Brain microvascular endothelial cell (primary cell): ENCODE results near the gene PRRG3.

Experiments
- DNase-seq: peaks from one replicate; pipeline ENCODE4 v3.0.0-alpha.2; 2020
- H3K27ac ChIP-seq: fragments of 250-450 bp; sonication (Bioruptor Pico); 2 replicates; pipeline ENCODE4 v1.5.1; 2020; ENCODE audit warnings: mild to moderate bottlenecking, moderate library complexity
- H3K27me3 ChIP-seq: fragments of 250-450 bp; sonication (Bioruptor Pico); replicated peaks from 2 replicates; pipeline ENCODE4 v1.5.1; 2020; ENCODE audit warnings: mild to moderate bottlenecking
- H3K36me3 ChIP-seq: fragments of 250-450 bp; sonication (Bioruptor Pico); replicated peaks from 2 replicates; pipeline ENCODE4 v1.5.1; 2020; ENCODE audit warnings: mild to moderate bottlenecking
- H3K4me3 ChIP-seq: 2 replicates; pipeline ENCODE4 v1.5.1; 2011; ENCODE audit warnings: low read depth, mild to moderate bottlenecking, control low read depth, low read length, moderate library complexity
- in situ Hi-C: cut with HindIII; loops from 2 replicates; pipeline ENCODE4 v1.10.0; 2017; ENCODE audit warnings: low sequenced_read_pairs, low pct_ligation_motif_present
- TF ChIP-seq, protein P1 (sequence below): IDR thresholded peaks from 2 replicates; pipeline ENCODE4 v1.5.1; 2011; ENCODE audit warnings: low read depth, mild to moderate bottlenecking, moderate library complexity, low read length, control low read depth, inconsistent platforms; ENCODE audit errors: missing control alignments

Gene PRRG3

DNA sequence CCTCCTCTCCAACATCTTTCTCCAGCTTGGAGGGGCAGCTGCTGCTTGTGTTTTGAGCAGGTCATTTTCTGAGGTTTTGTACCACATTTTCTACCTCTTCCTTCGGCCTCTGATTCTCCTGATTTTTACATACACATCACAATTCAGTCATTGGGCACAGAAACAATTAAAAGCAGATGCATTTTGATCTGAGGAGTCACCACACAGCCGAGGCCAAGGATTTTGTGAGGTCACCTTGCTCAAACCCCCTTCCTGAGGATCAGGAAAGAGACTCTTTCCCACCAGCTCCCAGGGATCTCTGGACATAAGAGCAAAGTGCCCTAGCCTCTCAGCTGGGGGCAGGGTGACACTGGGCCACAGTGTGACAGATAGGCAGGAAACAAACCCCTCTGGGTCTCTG, 15.2 kb downstream of the PRRG3 start:
- Histone ChIP-seq H3K27me3 (no peaks in the 10 kb centered on the region), H3K27ac (no peak overlapping the region), H3K36me3 (no peaks in the 10 kb centered on the region), H3K4me3 (no peak overlapping the region)
- TF ChIP-seq, protein P1, sequence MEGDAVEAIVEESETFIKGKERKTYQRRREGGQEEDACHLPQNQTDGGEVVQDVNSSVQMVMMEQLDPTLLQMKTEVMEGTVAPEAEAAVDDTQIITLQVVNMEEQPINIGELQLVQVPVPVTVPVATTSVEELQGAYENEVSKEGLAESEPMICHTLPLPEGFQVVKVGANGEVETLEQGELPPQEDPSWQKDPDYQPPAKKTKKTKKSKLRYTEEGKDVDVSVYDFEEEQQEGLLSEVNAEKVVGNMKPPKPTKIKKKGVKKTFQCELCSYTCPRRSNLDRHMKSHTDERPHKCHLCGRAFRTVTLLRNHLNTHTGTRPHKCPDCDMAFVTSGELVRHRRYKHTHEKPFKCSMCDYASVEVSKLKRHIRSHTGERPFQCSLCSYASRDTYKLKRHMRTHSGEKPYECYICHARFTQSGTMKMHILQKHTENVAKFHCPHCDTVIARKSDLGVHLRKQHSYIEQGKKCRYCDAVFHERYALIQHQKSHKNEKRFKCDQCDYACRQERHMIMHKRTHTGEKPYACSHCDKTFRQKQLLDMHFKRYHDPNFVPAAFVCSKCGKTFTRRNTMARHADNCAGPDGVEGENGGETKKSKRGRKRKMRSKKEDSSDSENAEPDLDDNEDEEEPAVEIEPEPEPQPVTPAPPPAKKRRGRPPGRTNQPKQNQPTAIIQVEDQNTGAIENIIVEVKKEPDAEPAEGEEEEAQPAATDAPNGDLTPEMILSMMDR = no peak
- DNase-seq = no peak
- in situ Hi-C loops = no loop called here

DNA sequence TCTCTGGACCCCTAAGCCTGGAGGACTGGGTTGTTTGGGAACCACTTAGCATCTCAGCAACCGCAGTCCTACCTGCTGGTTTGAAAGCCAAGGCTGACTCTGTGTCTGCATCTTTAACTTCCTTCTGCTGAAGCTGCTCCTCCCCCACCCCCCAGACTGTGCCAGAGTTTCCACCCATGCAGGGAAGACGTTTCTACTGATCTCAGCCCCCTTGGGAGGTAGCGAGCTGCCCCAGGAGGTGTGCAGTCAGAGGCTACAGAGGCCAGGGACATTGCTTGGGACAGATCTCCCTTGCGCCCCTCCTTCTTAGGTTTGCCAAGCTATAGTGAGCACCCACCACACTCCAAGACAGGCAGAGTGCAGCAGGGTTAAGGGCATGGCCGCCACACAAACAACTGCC, 15.9 kb downstream of the PRRG3 start:
- no peak overlapping the region for H3K27ac ChIP-seq
- no peaks in the 10 kb centered on the region for H3K36me3 ChIP-seq
- no peak overlapping the region for H3K4me3 ChIP-seq
- in situ Hi-C loops = no loop called here
- DNase-seq = no peak
- no peaks in the 10 kb centered on the region for H3K27me3 ChIP-seq
- TF ChIP-seq, protein P1 = no peak

DNA sequence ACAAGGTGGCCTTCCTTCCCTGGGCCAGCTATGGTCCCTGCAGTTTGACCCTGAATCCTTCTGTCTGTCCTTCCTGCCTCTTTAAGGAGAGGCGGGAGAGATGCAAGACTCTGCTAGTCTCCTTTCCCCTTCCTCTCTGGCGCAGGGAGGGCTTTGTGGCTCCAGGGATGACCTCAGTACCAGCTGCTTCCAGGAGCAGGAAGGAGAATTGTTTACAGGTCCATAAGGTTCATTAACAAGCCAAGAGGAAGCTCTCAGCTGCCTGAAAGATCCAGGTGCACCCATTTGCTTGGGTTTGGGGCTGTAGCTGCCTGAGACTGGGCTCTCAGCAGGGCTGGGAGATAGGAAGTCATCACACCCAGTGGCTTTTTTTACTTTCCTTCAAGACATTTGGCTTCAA, 16.5 kb downstream of the PRRG3 start:
- no peak overlapping the region for H3K27ac ChIP-seq
- in situ Hi-C loops = no loop called here

DNA sequence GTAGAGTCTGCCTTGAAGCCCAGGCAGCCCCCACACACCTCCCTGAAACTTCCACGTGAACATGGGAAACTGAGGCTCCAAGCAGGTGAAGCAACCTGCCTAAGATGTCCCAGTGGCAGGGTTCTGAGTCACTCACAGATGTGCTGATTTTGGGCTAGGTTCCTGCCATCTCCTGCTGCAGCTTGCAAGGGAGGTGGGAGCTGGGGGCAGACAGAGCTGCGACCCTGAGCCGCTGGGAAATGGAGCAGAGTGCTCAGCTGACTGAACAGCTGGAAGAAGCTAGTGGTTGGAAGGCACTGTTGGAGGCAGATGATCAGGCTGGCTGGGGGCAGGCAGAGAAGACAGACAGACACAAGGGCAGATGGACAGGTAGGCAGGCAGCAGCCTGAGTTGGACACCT, 17.0 kb downstream of the PRRG3 start:
- Histone ChIP-seq H3K36me3 (no peaks in the 10 kb centered on the region), H3K4me3 (no peak overlapping the region), H3K27me3 (no peaks in the 10 kb centered on the region), H3K27ac (no peak overlapping the region)
- DNase-seq = no peak
- TF ChIP-seq, protein P1 = no peak
- in situ Hi-C loops = no loop called here

More for the DNA sequence above, 16.5 kb downstream of the PRRG3 start:
- TF ChIP-seq, protein P1 = no peak
- DNase-seq = no peak
- H3K27me3 ChIP-seq = no peaks in the 10 kb centered on the region
- H3K4me3 ChIP-seq = no peak overlapping the region
- H3K36me3 ChIP-seq = no peaks in the 10 kb centered on the region

DNA sequence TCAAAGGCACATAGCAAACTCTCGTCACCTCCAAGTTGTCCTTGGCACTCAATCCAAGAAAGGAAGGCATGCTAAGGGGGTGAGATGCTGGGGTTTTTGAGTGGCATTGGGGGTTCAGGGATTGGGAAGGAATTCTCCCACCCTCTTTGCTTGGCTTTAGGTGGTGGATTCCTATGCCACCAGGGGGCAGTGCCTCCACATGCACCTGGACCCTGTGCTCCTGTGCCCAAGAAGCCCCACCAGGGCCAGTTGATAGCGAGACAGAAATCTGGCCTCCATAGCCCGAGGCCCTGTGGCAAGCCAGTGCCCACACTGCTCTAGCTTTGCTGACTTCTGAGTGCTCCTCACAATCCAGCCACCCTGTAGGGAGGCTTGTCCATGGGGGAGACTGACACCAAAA, 18.6 kb downstream of the PRRG3 start:
- H3K27me3 ChIP-seq = no peaks in the 10 kb centered on the region
- H3K4me3 ChIP-seq = no peak overlapping the region
- no peaks in the 10 kb centered on the region for H3K36me3 ChIP-seq
- no peak overlapping the region for H3K27ac ChIP-seq
- DNase-seq = peak; percentile 13
- in situ Hi-C loops = no loop called here
- TF ChIP-seq, protein P1 = peak; percentile 59

DNA sequence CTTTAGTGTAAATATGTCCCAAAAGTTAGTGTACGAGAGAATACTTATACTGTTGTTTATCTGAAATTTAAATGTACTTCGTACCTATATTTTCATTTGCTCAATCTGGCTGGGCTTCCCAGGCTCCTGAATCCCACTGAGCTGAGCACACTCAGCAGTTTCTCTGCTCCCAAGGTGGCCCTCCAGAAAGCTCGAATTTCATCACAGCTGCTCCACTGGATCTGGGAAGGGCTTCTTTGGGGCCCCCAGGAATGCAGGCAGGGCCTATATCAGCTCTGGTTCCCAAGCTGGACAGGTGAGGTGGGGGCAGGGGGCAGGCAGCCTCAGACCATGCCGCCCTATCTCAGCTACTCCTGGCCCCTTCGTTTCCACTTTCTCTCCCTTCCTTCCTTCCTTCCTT, 19.1 kb downstream of the PRRG3 start:
- Histone ChIP-seq H3K4me3 (no peak overlapping the region), H3K27ac (no peak overlapping the region), H3K36me3 (no peaks in the 10 kb centered on the region), H3K27me3 (no peaks in the 10 kb centered on the region)
- in situ Hi-C loops = no loop called here
- TF ChIP-seq, protein P1 = no peak
- no peak for DNase-seq
